HFFc6 (cell line): ENCODE measurements around the gene SMYD5. TPM values are rescaled to one million over a fixed set of nuclear protein-coding genes. Genes with fewer than 3 reads are reported as not detected.
A peak's percentile ranks its signal among the peaks of the same experiment; 100 is the strongest.

Experiments
- DNase-seq: peaks from one replicate; pipeline ENCODE4 v3.0.0-alpha.2; 2018
- H3K27ac Mint-ChIP-seq: 2 replicates; pipeline ENCODE4 v1.8.0; 2020; ENCODE audit warnings: mild to moderate bottlenecking, mixed read lengths
- H3K27me3 Mint-ChIP-seq: 2 replicates; pipeline ENCODE4 v1.8.0; 2021; ENCODE audit warnings: mild to moderate bottlenecking, moderate library complexity, mixed read lengths; ENCODE audit not compliant: insufficient read depth
- H3K36me3 Mint-ChIP-seq: 2 replicates; pipeline ENCODE4 v1.8.0; 2021; ENCODE audit warnings: low read depth, mixed read lengths
- H3K4me1 Mint-ChIP-seq: 2 replicates; pipeline ENCODE4 v1.8.0; 2020; ENCODE audit warnings: low read depth, mixed read lengths
- H3K4me3 Mint-ChIP-seq: 2 replicates; pipeline ENCODE4 v1.8.0; 2020; ENCODE audit warnings: mild to moderate bottlenecking, moderate library complexity, mixed read lengths
- H3K9me3 Mint-ChIP-seq: 2 replicates; pipeline ENCODE4 v1.8.0; 2020; ENCODE audit warnings: mild to moderate bottlenecking, mixed read lengths
- total RNA-seq, 6 experiments: library from RNA; stranded (reverse); fragmentation: NEBNext Ultra II Directional; extraction: Animal tissue kit (Norgen Biotek cat#: 25700); gene quantifications; 2 replicates in 1 of 6; 3 replicates in 5 of 6; pipeline ENCODE4 v1.2.3, GENCODE V29; 2021
- TF ChIP-seq, protein P1 (sequence below): fragments of 200-600 bp; sonication (generic); IDR thresholded peaks from 2 replicates; pipeline ENCODE4 v1.5.0; 2021; ENCODE audit warnings: antibody characterized with exemption, mild to moderate bottlenecking

Gene SMYD5
- total RNA-seq, 6 experiments from 2014 or later: 19.3 to 27.6 (median 24.4) TPM

DNA sequence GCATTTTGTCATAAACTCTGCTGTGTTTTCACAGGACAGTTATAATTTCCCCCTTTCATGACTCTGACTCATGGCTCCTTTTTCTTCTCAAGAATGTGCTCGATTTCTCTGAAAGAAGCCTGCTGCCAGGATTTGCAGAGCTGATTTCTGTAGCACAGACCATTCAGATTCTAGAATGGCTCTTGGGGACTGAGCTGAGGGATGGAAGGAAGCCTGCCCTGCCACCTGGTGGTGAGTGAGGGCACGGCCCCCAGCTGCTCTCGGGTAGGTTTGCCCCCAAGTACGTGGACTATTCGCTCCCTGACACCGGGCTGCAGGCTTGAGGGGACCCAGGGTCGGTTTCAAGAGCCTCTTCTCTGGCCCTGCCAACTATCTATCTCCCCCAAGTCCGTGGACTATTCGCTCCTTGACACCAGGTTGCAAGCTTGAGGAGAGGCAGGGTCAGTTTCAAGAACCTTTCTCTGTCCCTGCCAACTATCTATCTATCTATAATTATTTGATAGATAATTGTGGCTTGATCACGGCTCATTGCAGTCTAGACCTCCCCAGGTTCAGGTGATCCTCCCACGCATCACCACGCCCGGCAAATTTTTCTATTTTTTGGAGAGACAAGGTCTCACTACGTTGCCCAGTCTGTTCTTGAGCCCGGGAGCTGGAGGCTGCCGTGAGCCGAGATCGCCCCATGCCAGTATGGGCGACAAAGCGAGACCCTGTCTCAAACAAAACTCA, 1.4 kb upstream of the SMYD5 start:
- DNase-seq: peak; percentile 86
- Mint-ChIP-seq H3K36me3 (no peaks in the 10 kb centered on the region), H3K27ac (peak overlapping the region; percentile 39; the same call in 1 of the 2 replicates), H3K9me3 (no peaks in the 10 kb centered on the region), H3K4me3 (no peak overlapping the region), H3K27me3 (peaks cover 15% of the 10 kb centered on the region), H3K4me1 (peaks cover 38% of the 10 kb centered on the region)
- TF ChIP-seq, protein P1, sequence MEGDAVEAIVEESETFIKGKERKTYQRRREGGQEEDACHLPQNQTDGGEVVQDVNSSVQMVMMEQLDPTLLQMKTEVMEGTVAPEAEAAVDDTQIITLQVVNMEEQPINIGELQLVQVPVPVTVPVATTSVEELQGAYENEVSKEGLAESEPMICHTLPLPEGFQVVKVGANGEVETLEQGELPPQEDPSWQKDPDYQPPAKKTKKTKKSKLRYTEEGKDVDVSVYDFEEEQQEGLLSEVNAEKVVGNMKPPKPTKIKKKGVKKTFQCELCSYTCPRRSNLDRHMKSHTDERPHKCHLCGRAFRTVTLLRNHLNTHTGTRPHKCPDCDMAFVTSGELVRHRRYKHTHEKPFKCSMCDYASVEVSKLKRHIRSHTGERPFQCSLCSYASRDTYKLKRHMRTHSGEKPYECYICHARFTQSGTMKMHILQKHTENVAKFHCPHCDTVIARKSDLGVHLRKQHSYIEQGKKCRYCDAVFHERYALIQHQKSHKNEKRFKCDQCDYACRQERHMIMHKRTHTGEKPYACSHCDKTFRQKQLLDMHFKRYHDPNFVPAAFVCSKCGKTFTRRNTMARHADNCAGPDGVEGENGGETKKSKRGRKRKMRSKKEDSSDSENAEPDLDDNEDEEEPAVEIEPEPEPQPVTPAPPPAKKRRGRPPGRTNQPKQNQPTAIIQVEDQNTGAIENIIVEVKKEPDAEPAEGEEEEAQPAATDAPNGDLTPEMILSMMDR: peak; percentile 96

DNA sequence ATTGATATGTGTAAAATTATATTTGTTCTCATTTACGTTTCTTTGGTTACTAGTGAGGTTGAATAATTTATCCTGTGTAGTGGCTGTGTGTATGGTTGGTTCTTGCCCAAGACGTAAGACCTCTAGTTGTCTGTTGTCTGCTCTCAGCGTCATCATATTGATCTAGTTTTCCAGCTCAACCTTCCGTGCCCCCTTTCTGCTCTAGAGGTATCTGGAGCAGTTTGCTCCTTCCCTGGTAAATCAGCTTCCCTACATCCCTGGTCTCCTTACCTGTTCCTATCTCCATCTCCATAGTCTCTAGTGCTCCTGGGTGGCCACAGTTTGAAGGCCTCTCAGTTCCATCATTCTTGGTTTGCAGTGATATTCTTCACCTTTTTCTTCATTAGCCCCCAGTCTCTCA, 1.2 kb downstream of the SMYD5 start:
- Mint-ChIP-seq H3K4me1 (peaks cover 53% of the 10 kb centered on the region), H3K36me3 (no peaks in the 10 kb centered on the region), H3K27me3 (no peaks in the 10 kb centered on the region; the same call in 1 of the 2 replicates), H3K4me3 (peak overlapping the region; percentile 99), H3K9me3 (no peaks in the 10 kb centered on the region), H3K27ac (peak overlapping the region; percentile 96)
- TF ChIP-seq, protein P1: no peak
- DNase-seq: no peak

DNA sequence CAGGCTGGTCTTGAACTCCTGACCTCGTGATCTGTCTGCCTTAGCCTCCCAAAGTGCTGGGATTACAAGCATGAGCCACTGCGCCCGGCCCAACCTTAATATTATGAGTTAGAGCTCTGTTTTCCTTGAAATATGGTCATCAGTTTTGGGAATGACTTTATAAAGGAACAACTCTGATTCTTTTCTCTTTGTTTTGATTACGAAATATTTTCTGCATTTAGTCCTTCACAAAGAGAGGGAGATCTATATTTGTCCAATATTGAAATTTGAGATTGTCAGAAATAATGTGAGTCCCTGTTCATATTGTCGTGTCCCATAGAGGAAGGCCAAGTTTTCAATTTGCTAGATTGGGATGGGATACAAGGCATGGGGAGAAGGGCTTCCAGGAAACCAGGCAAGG, 3.1 kb downstream of the SMYD5 start:
- H3K9me3 Mint-ChIP-seq: no peaks in the 10 kb centered on the region
- DNase-seq: no peak
- TF ChIP-seq, protein P1: no peak
- H3K27ac Mint-ChIP-seq: no peak overlapping the region
- H3K4me1 Mint-ChIP-seq: peaks cover 50% of the 10 kb centered on the region
- peaks cover under 1% of the 10 kb centered on the region; the same call in 1 of the 2 replicates for H3K27me3 Mint-ChIP-seq
- no peak overlapping the region for H3K4me3 Mint-ChIP-seq
- H3K36me3 Mint-ChIP-seq: peaks cover 9% of the 10 kb centered on the region

DNA sequence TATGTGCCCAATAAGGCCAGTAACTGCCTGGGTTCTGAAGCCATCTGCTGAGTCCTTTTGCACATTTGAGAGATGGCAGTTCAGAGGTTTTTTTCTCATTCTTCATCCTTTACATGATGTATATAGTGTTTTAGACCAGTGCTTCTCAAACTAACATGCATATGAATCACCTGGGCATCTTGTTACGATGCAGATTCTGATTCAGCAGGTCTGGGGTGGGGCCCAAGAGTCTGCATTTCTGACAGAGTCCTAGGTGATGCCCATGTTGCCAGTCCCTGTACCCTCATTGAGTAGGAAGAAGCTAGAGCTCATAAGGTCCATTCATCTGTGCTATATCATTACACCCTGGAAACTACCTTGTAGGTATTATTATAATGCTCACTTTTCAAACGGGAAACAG, 3.8 kb downstream of the SMYD5 start:
- Mint-ChIP-seq H3K4me1 (peaks cover 45% of the 10 kb centered on the region), H3K27me3 (peaks cover 2% of the 10 kb centered on the region; the same call in 1 of the 2 replicates), H3K27ac (peak overlapping the region; percentile 14; the same call in 1 of the 2 replicates), H3K9me3 (no peaks in the 10 kb centered on the region), H3K4me3 (no peak overlapping the region), H3K36me3 (peaks cover 11% of the 10 kb centered on the region)
- TF ChIP-seq, protein P1: no peak
- DNase-seq: no peak

DNA sequence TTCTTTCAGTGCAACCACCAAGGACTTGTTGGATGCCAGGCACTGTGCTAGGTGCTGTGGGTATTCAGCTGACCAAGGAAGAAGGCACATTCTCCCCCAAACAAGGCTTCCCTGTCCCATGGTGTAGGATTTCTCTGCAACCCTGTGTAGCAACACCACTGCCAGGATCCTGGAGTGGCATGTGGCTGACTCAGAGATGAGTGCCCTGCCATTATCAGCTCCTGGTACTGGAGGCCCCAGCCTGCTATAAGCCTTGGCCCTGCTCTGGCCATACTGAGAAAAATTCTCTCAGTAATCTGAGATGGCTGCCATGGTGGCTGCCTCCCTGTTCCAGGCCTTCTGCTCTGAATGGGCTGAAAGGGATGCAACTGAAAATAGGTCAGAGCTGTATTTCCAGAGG, 4.3 kb downstream of the SMYD5 start:
- Mint-ChIP-seq H3K9me3 (no peaks in the 10 kb centered on the region), H3K4me3 (no peak overlapping the region), H3K27me3 (peaks cover 2% of the 10 kb centered on the region; the same call in 1 of the 2 replicates), H3K27ac (peak overlapping the region; percentile 29; the same call in 1 of the 2 replicates), H3K36me3 (peaks cover 11% of the 10 kb centered on the region), H3K4me1 (peaks cover 45% of the 10 kb centered on the region)
- DNase-seq: peak; percentile 56
- TF ChIP-seq, protein P1: no peak
